HG03442 (cell line): ENCODE data around the gene PDCD1.
"Not testable (repeated sequence)": the region's sequence is repeated elsewhere in the genome, so short reads cannot be mapped to it uniquely, and the experiment has no call there.

Source experiments
- ATAC-seq: cut with Tn5 transposase; IDR thresholded peaks from one replicate; pipeline ENCODE4 v1.9.1; 2021; ENCODE audit warnings: mild to moderate bottlenecking, moderate library complexity; ENCODE audit not compliant: unreplicated experiment

Gene PDCD1

DNA sequence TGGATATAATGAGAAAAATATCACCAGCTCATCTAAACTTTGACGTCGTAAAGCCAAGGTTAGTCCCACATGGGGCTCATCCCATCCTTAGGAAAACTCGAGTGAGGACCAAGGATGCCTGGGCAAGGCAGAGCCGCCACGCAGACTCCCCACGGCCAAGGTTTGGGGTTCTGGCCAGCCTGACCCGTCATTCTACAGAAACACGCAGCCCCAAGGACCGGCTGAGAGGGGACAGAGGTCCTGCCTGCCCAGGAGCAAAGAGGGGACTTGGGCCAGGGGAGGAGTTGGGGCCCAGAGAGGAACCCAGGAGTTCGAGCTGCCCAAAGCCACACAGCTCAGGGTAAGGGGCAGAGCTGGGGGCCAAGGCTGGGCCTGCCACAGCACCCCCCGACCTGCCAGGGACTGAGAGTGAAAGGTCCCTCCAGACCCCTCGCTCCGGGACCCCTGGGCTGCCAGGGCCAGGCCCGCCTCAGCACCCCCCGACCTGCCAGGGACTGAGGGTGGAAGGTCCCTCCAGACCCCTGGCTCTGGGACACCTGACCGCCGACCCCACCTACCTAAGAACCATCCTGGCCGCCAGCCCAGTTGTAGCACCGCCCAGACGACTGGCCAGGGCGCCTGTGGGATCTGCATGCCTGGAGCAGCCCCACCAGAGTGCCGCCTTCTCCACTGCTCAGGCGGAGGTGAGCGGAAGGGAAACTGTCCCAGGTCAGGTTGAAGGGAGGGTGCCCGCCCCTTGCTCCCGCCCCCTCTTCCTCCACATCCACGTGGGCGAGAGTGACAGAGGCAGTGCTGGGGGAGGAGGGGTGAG lies at the start of gene PDCD1:
Gene PDCD1, minus strand, starts transcription at position 689 of the 811 bp plus-strand sequence. Its CDS starts 56 bp downstream, at position 633.
- no peak for ATAC-seq

DNA sequence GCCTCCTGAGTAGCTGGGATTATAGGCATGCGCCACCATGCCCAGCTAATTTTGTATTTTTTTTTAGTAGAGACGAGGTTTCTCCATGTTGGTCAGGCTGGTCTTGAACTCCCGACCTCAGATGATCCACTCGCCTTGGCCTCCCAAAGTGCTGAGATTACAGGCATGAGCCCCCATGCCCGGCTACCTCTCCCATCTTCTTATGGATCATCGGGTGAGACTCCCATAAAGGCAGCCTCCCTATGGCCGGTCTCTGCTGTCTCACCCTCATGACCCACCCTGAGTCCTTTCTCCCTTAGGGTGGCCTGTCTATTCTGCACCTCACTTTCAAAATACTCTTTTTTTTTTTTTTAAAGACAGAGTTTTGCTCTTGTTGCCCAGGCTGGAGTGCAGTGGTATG lies 49.1 kb upstream of the PDCD1 start:
- ATAC-seq = not testable (repeated sequence)

DNA sequence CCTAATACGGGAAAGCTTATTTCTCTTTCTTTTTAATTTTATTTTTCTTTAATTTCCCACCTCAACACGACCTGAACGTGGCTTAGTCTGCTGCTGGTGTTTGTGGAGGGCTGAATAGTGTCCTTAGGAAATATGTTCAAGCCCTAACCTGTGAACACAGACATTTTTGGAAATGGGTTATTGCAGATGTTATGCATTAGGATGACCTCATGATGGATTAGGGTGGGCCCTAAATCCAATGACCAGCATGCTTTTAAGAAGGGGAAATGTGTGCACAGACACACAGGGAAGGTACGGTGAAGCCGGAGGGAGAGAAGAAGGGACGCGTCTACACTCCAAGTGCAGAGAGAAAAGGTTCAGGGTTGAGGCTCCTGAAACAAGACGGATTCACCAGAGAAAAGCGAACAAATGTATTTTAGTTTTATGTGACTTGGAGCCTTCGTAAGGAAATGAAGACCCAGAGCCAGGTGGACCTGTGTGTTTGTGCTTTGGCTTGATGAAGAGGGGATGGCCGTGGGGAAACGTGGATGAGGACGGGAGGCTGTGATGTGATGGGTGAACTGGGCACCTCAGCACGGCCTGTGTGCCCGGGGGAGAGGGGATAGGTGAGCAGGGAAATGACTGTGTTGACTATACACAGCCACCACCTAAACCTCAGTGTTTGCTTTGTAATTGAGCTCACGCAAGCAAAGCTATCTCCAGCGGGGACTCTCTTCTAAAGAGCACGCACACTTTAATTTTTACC lies 48.3 kb upstream of the PDCD1 start:
- no peak for ATAC-seq

DNA sequence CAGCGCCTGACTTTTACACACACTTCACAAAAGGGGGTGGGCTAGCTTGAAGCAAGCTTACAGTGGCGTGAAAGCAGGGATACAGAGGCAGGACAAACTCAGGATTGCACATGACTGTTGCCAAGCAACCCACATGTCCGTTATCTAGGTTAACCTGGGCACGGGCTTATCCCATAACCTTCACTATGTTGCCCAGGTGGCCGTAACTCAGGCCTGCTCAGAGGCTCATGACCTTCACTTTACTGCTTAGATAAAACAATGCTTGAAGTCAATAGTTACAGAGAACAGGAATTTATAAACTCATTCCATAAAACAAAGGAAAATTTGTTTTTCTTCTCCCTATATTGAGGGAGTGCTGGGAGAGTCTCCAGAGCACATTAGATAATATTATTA lies 47.7 kb upstream of the PDCD1 start:
- ATAC-seq = not testable (repeated sequence)

DNA sequence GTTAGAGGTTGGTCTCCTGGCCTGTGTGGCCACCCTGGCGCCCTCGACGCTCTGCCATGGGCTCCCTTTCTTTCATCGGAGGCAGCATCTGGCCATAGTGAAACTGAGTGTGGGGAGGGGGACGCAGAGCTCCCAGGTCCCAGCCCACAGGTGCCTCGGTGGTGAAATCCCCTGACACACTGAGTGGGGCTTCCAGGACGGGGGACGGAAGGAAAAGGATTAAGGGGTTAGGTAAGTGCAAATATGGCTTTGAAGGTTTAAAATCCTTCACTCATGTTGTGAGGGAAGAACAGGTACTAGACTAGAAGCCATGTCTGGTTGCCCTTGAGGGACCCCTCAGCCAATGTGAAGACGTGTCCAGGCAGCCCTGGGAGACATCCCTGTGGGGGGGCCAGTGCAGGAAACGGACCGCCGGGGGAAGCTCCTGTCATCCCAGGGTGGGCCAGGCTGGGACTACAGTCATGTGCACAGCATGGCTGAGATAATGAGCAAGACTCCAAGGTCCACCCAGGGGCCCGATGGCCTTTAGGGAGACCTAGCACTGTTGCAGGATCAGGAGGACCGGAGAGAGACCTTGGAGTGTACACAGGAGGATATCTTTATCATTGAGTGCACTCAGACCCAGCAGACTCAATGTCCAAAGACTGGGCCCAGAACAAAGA lies 47.2 kb upstream of the PDCD1 start:
- no peak for ATAC-seq

DNA sequence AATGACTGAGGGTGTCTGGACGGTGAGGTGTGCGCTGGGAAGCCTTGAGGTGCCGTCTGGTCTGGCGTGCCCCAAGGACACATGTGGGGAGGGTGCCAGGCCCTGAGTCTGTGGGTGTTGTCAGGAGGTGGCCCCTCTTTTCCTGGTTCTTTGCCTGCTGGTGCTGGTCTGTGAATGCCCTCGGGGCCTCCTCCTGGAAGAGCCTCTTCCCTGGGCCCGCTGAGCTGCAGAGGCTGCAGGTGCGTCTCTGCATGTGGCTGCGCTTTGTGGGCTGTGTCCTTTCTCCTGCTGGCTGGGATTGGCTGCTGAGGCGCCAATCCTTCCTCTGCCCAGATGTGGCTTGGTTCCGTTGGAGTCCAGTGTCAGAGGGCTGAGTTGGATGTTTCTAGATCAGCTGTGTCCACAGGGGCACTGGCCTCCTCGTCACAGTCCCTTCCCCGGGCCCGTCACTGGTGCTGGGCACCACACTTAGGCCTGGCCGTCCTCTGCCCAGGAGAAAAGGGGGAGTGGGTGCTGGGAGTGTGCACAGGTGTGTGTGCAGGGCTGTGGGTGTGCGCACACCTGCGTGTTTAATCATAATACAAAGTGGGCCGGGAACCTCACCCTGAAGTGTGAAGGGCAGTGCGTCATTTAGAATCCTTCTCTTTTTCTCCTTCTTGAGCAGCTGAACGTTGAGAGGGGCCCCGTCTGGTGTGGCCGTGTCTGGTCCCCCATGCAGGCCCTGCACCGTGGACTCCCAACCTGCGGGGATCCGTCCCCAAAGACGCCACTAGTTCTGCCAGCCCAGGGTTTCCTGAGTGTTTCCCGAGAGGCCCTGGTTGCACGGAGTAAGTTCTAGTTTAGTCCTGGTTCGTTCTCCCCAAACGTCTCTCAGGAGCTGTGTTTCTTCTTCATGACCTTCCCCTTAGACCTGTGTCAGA lies 46.4 kb upstream of the PDCD1 start:
- ATAC-seq = no peak

DNA sequence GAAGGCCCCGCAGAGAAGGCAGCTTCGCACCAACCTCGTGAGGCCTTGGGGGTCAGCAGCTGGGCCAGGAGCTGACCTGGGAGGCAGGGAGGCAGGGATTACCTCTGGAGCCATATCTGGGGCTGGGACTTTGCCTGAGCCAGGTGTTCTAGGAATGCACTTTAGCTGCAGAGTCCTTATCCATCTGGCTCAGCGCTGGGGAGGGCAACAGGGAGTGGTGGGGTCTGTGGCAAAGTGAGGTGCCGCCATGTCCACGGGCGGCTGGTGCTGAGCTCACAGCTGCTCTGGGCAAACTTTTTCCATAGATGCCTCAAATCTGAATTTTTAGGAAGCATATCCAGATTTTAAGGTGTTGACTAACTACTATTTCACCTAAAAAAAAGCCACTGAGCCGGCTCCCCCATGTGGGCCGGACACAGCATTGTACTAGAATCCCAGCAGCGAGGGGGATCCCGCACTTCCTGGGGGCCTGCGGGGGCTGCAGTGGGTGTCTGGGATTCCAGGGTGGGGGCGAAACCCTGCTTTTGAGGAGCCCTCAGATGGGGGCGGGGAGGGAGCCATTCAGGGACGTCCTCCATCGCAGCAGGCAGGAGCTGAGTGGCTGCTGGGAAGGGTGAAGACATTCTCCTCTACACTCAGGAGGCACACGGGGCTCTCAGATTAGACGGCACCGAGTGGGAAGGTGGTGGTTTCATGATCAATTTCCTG lies 45.5 kb upstream of the PDCD1 start:
- ATAC-seq = no peak

DNA sequence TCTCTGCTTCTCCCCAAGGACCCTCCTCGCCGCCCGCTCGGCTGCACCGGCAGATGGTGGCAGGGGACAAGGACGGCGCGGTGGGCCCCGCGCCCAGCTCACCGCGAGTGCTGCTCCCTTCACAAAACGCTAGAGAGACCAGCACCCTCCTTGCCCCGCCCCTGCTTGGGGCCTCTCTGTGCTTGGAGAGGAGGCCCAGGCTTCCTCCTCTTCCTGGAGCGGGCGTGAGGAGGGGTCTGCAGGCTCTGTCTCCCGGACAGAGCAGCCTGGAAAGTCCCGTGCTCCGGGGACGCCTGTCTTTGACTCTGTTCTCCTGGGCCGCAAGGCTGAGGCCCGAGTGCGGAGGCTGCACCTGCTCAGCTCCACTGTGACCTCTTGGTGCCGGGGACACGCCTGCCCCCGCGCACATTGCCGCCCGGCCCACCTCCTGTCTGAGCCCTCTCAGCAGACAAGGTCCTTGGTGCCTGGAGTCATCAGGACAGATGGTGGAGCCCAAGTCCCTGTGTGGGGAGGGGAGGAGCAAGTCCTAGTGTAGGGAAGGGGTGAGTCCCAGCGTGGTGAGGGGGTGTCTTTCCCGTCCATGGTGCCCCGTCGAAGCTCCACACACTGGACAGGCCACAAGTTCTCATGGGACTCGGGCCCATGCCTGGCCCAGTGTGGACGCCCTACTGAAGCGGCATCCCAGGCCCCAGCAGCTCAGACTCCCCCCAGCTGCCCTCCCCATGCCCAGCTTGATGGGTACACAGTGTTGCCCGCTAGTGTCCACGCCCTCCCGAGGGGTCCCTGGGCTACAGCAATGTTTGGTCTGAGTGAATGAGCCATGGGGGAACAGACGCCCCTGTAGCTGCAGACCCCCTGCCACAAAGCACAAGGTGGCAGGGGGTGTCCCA lies 44.7 kb upstream of the PDCD1 start:
- ATAC-seq = no peak

DNA sequence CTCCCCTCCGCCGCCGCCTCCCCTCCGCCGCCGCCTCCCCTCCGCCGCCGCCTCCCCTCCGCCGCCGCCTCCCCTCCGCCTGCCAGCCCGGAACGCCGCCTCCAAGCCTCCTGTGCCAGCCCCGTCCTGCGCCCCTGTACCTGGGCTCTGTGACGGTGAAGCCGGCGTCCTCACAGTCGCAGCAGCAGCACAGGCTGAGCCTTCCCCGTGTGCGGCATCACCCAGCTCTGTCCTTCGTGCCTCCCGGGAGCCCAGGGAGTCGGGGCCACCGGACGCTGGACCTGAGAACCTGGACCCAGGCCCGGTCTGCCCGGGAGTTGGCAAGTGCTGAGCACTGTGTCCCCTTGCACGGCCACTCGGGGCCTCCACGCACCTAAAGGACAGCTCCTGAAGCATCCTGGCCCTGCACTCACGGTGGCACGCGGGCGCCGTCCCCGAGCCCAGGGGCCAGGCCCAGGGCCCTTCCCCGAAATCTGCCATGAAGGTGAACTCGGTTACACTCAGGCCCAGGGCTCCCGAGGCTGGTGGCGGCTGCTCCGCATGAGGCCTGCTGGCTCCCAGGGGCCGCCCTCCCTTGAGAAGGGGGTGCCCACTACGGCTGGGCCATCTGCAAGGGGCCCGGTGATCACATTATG lies 43.8 kb upstream of the PDCD1 start:
- no peak for ATAC-seq

DNA sequence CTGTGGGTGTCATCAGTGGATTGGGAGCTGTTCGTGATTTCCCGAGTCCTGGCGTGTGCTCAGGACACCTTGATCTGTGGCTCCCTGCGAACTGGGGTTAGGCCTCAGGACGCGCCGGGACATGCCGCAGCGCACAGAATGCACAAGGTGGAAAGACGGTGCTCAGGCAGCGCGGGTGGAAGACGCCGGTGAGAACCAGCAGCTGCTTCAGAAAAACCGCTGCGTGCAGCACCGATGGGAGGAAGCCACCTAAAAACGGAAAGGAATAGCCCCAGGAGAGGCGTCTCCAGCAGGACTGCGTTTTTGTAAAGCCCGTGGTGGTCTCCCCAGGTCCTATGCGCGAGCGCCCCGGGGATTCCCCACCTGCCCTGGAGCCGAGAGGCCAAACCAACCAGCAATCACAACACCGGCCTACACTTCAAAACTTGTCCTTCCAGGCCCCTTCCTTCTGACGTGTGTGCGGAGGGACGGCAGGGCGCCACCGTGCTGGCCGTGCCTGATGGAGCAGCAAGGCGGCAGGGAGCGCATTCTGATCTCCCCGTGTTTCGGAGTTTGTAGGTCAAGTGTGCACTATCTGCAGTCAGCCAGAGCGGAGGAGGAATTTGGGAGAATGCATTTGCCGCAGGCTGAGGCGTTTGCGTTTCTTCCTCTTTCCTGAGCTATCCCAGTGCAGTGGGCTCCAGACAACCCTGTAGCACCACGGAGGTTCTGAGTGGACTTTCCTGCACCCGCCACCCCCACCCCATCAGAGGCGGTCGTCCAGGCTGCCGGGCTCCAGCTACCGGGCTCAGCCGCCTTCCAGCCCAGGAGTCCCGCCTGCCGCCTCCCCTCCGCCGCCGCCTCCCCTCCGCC lies 43.0 kb upstream of the PDCD1 start:
- no peak for ATAC-seq

DNA sequence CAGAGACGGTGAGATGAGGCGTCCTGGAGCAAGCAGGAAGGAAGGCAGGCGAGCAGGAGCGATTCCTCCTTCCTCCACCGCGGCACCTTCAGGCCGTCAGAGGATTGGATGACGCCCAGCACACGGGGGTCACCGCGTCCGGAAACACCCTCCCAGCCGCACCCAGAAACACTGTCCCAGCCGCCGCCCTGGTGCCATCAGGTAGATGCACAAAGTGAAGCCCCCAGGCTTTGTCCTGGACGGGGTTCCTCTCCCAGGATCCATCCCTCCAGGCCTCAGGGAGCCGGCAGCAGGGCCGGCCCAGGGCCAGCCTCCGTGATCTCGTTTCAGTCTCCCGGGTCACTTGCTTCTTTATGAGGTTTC lies 42.3 kb upstream of the PDCD1 start:
- ATAC-seq = no peak

DNA sequence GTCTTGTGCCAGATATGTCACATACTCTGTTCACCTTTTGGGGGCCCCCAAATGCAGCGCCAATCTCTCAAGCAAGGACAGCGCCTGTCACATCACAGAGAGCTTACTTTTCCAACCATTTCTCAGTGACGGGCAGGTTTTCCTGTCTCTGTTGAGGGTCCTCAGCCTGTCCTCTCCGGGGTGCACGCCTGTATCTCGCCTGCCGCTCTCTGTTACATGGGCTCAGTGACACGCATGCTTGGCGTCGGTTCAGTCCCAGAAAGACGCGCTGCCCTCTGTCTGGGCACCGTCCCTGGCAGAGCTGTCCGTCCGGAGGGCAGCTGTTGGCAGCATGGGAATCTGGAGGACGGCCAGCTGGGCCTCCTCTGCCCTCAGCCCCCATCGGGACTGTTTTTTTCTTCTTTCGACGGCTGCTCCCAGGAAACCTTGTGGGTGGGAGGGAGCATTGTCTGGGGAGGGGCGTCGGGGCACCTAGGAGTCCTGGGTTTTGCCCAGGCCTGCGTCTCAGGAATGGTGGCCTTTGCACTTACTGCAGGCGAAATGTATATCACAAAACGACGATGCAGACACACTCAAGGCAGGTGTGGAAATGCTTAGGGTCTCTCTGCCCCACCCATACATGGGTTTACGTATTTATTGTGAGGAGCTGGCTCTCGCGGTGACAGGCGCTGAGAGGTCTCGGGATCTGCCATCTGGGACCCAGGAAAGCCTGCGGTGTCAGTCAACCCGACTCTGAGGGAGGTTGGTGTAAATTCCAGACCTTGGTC lies 41.7 kb upstream of the PDCD1 start:
- ATAC-seq = no peak

DNA sequence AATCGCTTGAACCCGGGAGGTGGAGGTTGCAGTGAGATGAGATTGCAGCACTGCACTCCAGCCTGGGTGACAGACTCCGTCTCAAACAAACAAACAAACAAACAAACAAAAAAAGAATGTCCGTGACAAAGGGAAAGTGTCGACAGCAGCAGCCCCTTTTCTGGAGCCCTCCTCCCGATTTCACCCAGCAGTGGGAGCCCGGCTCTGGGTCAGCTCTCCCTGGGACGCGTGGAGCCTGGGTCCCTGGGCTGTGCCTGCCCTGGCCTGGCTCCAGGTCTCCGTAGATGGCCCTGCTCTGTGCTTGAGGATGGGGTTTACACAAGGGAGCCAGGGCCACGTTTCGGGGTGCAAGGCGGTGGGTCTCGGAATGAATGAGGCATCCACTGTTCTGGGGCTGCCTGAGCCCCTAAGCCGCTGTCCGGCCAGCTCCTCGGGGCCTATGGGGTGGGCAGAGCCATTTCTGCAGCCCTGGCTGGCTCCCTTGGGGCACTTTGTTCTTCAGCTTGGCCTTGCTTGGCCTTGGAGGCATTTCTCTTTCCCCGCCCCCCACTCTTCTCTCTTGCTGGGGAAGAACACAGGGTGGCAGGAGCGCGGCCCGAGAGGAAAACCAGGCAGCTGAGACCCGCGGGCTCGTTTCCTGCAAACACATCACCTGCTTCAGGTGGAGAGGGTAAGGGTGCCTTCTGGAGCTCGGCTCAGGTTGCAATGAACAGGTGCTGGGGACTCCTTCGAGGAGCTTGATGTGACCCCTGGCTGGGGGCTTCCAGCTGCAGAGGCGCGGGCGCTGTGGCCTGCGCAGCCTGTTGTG lies 40.0 kb upstream of the PDCD1 start:
- no peak for ATAC-seq

DNA sequence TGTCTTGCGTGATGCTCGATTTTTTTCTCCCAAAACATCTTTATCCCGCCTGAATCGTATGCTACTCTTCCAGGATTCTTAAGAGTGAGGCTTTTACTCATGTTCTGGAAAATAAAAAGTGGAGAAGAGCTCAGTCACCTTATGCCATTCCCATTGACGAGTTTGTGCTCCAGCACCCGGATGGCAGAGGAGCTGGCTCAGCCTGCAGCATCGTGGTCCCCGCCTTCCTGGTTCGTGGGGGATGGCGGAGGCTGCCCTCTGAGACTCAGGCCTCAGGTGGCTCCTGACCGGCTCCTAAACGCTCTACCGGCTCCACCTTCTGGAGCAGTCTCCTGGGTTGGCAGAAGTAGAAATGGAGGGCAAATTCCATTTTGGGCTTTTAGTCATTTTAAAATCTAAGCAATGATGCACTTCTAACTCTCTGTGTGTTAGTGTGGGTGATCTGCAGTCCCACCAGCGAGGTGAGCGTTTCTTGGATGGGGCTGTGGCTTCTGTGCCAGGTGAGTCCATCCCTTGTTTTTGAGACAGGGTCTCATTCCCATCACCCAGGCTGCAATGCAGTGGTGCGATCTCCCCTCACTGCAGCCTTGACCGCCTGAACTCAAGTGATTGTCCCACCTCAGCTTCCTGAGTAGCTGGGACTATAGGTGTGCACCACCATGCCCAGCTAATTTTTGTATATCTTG lies 38.7 kb upstream of the PDCD1 start:
- no peak for ATAC-seq

DNA sequence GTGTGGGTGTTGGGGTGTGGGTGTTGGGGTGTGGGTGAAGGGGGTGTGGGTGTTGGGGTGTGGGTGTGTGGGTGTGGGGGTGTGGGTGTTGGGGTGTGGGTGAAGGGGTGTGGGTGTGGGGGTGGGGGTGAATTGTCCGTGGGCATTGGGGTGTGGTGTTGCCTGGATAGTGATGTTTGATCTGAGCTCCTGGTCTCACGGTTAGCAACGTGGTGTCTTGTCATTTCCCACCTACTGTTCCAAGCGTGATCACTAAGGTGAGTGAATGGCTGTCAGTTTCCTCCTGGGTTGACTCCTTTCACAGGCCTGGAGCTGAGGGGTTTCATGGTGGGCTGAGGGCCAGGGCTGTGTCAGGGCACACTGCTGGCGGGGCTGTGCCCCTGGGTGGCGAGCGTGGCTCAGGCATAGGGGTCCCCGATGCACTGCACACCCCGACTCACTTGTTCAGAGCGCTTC lies 38.1 kb upstream of the PDCD1 start:
- no peak for ATAC-seq
